ENCODE results near the gene XXYLT1.
A peak's percentile ranks its signal among the peaks of the same experiment; 100 is the strongest.

Gene XXYLT1

DNA sequence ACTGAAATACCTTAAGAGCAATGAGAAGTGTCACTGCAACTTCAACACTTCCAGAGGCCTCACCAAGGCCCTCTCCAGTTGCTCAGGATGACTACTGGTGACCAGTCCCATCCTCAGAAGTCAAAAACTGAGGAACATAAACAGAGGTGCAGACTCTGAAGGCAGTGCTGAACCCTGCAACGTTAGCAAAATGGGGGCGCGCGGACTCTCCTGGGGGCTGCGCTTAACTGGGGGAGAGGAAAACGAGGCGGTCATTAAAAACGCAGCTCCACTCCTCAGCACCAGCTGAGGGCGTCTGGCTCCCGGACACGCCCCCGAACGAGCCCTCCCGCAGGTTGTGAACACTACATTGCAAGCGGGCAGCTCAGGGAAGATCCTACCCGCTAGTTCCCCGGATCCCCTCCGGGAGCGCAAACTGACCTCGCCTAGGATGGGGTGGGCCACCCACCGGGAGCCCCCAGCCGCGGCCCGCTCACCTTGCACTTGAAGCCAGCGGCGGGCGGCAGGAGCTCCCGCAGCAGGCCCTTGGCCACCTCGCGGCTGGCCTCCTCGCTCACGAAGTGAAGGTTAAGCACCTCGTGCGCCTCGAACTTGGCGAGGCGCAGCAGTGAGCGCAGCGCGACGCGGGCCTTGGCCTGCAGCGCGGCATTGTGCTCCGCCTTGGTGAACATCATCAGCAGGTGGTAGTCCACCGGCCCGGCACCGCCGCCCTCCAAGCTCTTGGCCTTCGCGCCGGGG lies 711 bp downstream of the XXYLT1 start:
- peak; percentile 21 for TF ChIP-seq CTCF (IDR thresholded peaks at IDR 0.05; ENCODE audit: insufficient read depth, low read length, poor library complexity, severe bottlenecking)
- no peak for DNase-seq (ENCODE audit: extremely low read depth, insufficient read length)
- peaks cover 2% of the 10 kb centered on the region for H3K36me3 ChIP-seq (ENCODE audit: control insufficient read depth, insufficient read depth, low read length)

GRCh38 chr3:195269375-195270078 lies 1.4 kb downstream of the XXYLT1 start:
- Histone ChIP-seq H3K4me3 (replicated peaks; ENCODE audit: low read depth, low read length) (peak overlapping the region; percentile 85), H3K36me3 (ENCODE audit: control insufficient read depth, insufficient read depth, low read length) (peaks cover 2% of the 10 kb centered on the region), H3K27me3 (replicated peaks; ENCODE audit: control insufficient read depth, insufficient read depth, low read length) (no peaks in the 10 kb centered on the region)
- TF ChIP-seq CTCF (IDR thresholded peaks at IDR 0.05; ENCODE audit: insufficient read depth, low read length, poor library complexity, severe bottlenecking), result no peak
- DNase-seq (ENCODE audit: extremely low read depth, insufficient read length), result no peak

More for the DNA sequence above, 711 bp downstream of the XXYLT1 start:
- Histone ChIP-seq H3K4me3 (replicated peaks; ENCODE audit: low read depth, low read length) (peak overlapping the region; percentile 85), H3K27me3 (replicated peaks; ENCODE audit: control insufficient read depth, insufficient read depth, low read length) (no peaks in the 10 kb centered on the region)

DNA sequence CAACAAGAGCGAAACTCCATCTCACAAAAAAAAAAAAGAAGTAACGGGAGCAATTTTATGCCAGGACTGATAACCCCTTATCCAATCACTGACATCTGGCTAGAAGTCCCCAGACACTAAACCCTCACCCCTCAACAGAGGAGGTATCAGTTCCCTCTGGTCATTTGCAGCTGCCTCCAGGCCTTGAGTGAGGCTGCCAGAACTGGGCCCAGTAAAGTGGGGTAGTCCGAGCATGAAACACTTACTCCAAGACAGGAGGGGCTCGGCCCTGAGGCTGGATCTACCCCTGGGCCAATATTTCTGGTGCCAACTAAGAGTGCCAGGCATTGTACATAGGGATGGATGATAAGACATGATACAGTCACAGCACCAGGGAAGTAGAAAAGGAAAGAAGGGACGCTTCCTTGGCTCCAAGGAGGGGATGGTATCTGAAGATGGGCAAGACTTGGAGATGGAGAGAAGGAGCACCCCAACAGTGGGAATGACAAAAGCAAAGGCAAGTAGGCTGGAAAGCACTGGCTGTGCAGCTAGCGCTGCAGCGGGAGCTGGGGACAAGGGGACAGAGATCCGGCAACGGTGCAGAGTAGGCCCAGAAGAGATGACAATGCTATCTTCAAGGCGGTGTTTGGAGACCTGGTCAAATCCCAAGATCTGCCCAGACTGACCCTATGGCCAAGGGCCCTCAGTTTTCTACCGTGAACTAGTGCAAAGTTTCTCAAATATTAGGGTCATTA lies 2.2 kb downstream of the XXYLT1 start:
- TF ChIP-seq CTCF (IDR thresholded peaks at IDR 0.05; ENCODE audit: insufficient read depth, low read length, poor library complexity, severe bottlenecking), result no peak
- Histone ChIP-seq H3K36me3 (ENCODE audit: control insufficient read depth, insufficient read depth, low read length) (peaks cover 2% of the 10 kb centered on the region), H3K4me3 (replicated peaks; ENCODE audit: low read depth, low read length) (no peak overlapping the region), H3K27me3 (replicated peaks; ENCODE audit: control insufficient read depth, insufficient read depth, low read length) (no peaks in the 10 kb centered on the region)
- no peak for DNase-seq (ENCODE audit: extremely low read depth, insufficient read length)

DNA sequence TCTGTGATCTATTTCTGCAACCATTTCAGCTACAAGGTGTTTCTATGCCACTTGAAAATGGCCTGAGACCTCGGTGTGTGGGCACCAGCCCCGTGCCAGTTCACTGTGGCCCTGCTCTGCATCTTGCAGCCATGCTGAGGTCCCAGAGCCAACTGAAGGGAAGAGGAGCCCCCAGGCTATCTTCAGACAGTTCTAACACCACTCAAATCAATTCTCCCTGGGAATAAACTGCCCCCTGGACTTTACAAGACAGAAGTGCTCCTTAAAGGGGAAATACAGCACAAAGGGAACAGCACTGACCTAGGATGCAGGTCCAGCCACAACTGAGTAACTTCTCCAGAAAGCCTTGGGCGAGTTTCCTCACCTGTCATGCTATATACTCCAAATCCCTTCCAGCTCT lies 3.9 kb downstream of the XXYLT1 start:
- Histone ChIP-seq H3K4me3 (replicated peaks; ENCODE audit: low read depth, low read length) (no peak overlapping the region), H3K27me3 (replicated peaks; ENCODE audit: control insufficient read depth, insufficient read depth, low read length) (no peaks in the 10 kb centered on the region), H3K36me3 (ENCODE audit: control insufficient read depth, insufficient read depth, low read length) (peaks cover 2% of the 10 kb centered on the region)
- DNase-seq (ENCODE audit: extremely low read depth, insufficient read length), result no peak
- no peak for TF ChIP-seq CTCF (IDR thresholded peaks at IDR 0.05; ENCODE audit: insufficient read depth, low read length, poor library complexity, severe bottlenecking)

- no peak for TF ChIP-seq CTCF (IDR thresholded peaks at IDR 0.05; ENCODE audit: insufficient read depth, low read length, poor library complexity, severe bottlenecking)
- H3K4me3 ChIP-seq (replicated peaks; ENCODE audit: low read depth, low read length), result no peak overlapping the region
- H3K36me3 ChIP-seq (ENCODE audit: control insufficient read depth, insufficient read depth, low read length), result peaks cover 2% of the 10 kb centered on the region
- H3K27me3 ChIP-seq (replicated peaks; ENCODE audit: control insufficient read depth, insufficient read depth, low read length), result no peaks in the 10 kb centered on the region
- no peak for DNase-seq (ENCODE audit: extremely low read depth, insufficient read length)
These were observed 4.5 kb downstream of the XXYLT1 start for GRCh38 chr3:195266428-195266827.
